ENCODE results near the gene JPH2.

JPH2 gene

GRCh38 chr20:44074252-44075151 lies 112.5 kb downstream of the JPH2 start:
- no peak for TF ChIP-seq ZNF274 (IDR thresholded peaks at IDR 0.05; ENCODE audit: low read depth, low read length)
- no peak overlapping the region for H3K4me3 ChIP-seq (ENCODE audit: low read length)

DNA sequence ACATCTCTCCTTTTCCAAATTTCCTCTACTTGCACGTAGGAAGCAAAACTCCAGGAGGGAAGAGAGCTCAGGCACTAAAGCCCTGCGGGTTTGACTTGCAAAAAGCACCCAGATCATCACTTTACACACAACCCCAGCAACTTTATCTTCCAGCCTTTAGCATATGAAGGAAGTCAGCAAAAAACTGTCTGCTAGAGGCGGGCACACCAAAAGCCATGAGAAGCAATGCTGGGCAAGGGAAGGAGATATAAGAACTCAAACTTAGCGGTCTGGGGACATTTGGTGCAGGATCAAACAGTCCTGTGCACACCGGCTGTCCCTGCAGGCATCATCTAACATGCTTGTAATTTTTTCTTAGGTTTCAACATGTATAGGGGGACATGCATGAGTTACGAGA lies 113.3 kb downstream of the JPH2 start:
- no peak overlapping the region for H3K4me3 ChIP-seq (ENCODE audit: low read length)
- TF ChIP-seq ZNF274 (IDR thresholded peaks at IDR 0.05; ENCODE audit: low read depth, low read length): no peak

- no peak overlapping the region; the same call in 1 of the 2 replicates for H3K4me3 ChIP-seq (ENCODE audit: low read length)
- TF ChIP-seq ZNF274 (IDR thresholded peaks at IDR 0.05; ENCODE audit: low read depth, low read length): no peak
Observed at GRCh38 chr20:44073011-44073674, 113.8 kb downstream of the JPH2 start.

- no peak for TF ChIP-seq ZNF274 (IDR thresholded peaks at IDR 0.05; ENCODE audit: low read depth, low read length)
Observed at GRCh38 chr20:44072384-44072783, 114.6 kb downstream of the JPH2 start.

GRCh38 chr20:44071526-44072111 lies 115.4 kb downstream of the JPH2 start:
- H3K4me3 ChIP-seq (ENCODE audit: low read length): no peak overlapping the region; the same call in 1 of the 2 replicates
- no peak for TF ChIP-seq ZNF274 (IDR thresholded peaks at IDR 0.05; ENCODE audit: low read depth, low read length)

More at GRCh38 chr20:44072384-44072783, 114.6 kb downstream of the JPH2 start:
- H3K4me3 ChIP-seq (ENCODE audit: low read length): no peak overlapping the region

GRCh38 chr20:44071057-44071456 lies 115.9 kb downstream of the JPH2 start:
- TF ChIP-seq ZNF274 (IDR thresholded peaks at IDR 0.05; ENCODE audit: low read depth, low read length): no peak
- H3K4me3 ChIP-seq (ENCODE audit: low read length): no peak overlapping the region

DNA sequence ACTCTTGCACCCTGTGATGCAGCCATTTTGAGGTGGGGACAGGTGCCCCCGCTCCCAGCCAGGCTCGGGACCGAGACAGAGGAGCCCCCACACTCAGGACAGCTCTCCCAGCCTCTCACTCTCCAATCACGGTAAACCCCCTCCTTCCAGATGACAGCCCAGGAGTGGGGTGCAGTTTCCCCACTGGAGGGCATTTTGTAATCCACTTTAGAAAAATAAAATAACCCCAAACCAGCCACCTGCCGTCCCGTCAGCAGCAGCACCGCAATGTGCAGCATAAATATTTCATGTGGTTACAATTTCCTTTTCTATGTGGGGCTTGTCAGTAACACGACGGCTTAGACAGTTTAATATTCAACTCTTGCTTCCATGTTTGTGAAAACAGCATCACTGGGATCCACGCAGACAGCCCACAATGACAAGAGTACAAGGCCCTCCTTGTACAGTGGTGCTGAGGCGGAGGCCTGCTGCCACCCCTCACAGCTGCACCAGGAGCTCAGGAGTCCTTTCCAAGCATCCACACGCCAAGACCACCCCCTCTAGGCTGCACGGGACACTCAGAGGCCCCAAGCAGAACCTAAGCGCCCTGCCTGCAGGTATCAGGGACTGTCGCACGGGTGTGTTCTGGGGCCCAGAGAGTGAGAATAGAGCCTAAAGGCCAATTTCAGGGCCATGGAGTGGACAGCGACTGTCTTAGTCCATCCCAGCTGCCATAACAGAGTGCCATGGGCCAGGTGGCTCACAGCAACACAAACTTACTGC lies 116.7 kb downstream of the JPH2 start:
- TF ChIP-seq ZNF274 (IDR thresholded peaks at IDR 0.05; ENCODE audit: low read depth, low read length): no peak
- peak overlapping the region; percentile 48; the same call in 1 of the 2 replicates for H3K4me3 ChIP-seq (ENCODE audit: low read length)

DNA sequence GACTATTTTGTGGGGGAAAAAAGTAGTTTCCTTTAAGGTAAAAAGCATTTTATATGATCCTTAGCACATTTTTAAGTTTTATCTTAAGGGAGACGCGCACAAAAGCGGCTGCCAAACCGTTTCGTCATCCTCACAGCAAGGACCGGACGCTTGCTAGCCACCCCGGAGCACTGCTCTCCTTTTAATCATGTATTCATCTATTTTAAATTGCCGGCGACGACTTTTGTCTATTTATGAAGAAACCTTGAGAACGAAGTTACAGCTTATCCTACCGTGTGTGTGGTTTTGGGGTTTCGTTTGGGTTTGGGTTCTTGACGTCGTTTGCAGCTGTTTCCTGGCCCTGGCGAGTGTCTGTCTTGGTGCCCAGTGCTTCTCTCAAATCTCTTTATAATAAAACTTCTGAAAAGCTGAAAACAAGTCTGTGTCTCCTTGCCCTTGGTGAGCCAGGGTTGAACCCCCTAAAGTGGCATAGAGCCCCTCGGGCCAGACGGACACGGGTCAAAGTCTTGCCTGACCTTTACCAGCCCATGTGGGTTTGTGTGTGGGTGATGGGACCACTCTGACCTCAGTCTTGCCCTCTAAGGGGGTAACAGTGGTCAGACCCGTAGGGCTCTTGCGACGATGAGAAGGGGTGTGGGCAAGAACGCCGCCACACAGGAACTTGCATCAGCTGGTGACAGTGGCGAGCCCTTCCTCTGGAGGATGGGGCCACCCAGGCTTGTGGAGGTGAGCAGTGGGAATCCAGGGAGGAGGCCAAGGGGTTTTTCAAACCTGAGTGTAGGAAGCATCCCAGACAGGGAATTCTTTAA lies 117.6 kb downstream of the JPH2 start:
- TF ChIP-seq ZNF274 (IDR thresholded peaks at IDR 0.05; ENCODE audit: low read depth, low read length): no peak
- H3K4me3 ChIP-seq (ENCODE audit: low read length): peak overlapping the region; percentile 48; the same call in 1 of the 2 replicates

GRCh38 chr20:44068316-44069201 lies 118.4 kb downstream of the JPH2 start:
- no peak for TF ChIP-seq ZNF274 (IDR thresholded peaks at IDR 0.05; ENCODE audit: low read depth, low read length)
- H3K4me3 ChIP-seq (ENCODE audit: low read length): peak overlapping the region; percentile 48; the same call in 1 of the 2 replicates

- no peak overlapping the region for H3K4me3 ChIP-seq (ENCODE audit: low read length)
- TF ChIP-seq ZNF274 (IDR thresholded peaks at IDR 0.05; ENCODE audit: low read depth, low read length): no peak
Observed at GRCh38 chr20:44067650-44068081, 119.3 kb downstream of the JPH2 start.

DNA sequence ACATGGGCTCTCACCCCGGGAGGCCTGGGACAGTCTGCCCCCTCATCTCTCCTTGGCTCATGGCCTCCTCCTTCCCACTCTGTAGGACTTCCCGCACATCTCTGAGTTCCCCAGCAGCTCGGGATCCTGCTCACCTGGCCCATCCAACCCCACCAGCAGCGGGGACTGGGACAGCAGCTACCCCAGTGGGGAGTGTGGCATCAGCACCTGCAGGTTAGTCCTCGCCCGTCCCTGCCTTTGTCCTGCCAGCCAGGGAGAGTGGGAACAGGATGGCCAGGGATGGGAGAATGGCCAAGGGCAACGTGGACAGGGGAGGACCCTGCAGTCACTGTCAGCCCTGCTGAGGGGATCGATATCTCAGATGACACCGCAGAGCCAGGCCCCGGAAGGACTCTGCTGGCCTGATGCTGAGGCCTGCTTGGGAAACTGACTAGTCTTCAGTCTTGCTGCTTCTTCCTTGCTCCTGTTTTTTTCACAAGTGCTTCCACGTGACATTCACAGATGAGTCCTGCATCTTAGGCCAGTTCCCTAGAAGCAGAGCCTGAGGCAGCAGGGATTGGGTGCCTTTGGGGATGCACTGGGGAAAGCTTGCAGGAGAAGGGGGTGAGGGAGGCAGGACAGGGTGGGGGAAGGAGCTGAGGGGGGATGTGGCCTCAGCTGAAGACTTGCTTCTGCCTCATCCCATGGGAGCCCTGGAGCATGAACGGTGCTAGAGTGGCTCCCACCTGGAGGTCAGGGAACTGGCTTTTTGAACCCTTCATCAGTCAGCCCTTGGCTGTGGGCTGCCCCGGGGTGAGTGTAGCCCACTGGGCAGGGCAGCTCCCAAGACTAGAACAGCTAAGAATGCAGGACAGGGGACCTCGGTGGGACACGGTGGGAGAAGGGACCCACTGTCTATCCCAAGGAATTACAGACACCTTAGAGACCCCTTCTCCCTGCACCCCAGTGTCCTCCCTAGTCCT lies 120.1 kb downstream of the JPH2 start:
- H3K4me3 ChIP-seq (ENCODE audit: low read length): no peak overlapping the region
- TF ChIP-seq ZNF274 (IDR thresholded peaks at IDR 0.05; ENCODE audit: low read depth, low read length): no peak
